RPMI8226 (cell line): ENCODE results near the gene ACTG1.

Experiments
- DNase-seq: peaks from one replicate; pipeline ENCODE4 v3.0.0-alpha.2; 2015

The ACTG1 gene

GRCh38 chr17:81515530-81516041 is 3.0 kb upstream of the ACTG1 start:
- DNase-seq = no peak

- DNase-seq = peak; percentile 79
Observed at GRCh38 chr17:81514739-81515529, 2.3 kb upstream of the ACTG1 start.

- no peak for DNase-seq
Observed at GRCh38 chr17:81514489-81514738, 1.8 kb upstream of the ACTG1 start.

GRCh38 chr17:81513753-81514488 is 1.3 kb upstream of the ACTG1 start:
- DNase-seq = peak; percentile 76

GRCh38 chr17:81513372-81513752 is 763 bp upstream of the ACTG1 start:
- DNase-seq = peak; percentile 73

- no peak for DNase-seq
Observed at GRCh38 chr17:81511804-81512561, 616 bp downstream of the ACTG1 start.

GRCh38 chr17:81511554-81511803 is 1.1 kb downstream of the ACTG1 start:
- no peak for DNase-seq

- no peak for DNase-seq
Observed at GRCh38 chr17:81510785-81511553, 1.6 kb downstream of the ACTG1 start.

- no peak for DNase-seq
Observed at GRCh38 chr17:81509972-81510784, 2.4 kb downstream of the ACTG1 start.

GRCh38 chr17:81509207-81509971 is 3.2 kb downstream of the ACTG1 start:
- DNase-seq = peak; percentile 48

GRCh38 chr17:81508639-81509206 is 3.9 kb downstream of the ACTG1 start:
- no peak for DNase-seq

GRCh38 chr17:81503619-81504018 is 9.0 kb downstream of the ACTG1 start:
- no peak for DNase-seq

- DNase-seq = no peak
Observed at GRCh38 chr17:81502471-81503017, 10.1 kb downstream of the ACTG1 start.

- DNase-seq = no peak
Observed at GRCh38 chr17:81500047-81500446, 12.6 kb downstream of the ACTG1 start.

- no peak for DNase-seq
Observed at GRCh38 chr17:81499601-81499970, 13.0 kb downstream of the ACTG1 start.

GRCh38 chr17:81498953-81499600 is 13.5 kb downstream of the ACTG1 start:
- no peak for DNase-seq

- DNase-seq = peak; percentile 56
Observed at GRCh38 chr17:81494626-81495377, 17.8 kb downstream of the ACTG1 start.

- DNase-seq = no peak
Observed at GRCh38 chr17:81493198-81494038, 19.2 kb downstream of the ACTG1 start.

- DNase-seq = no peak
Observed at GRCh38 chr17:81492706-81493105, 19.9 kb downstream of the ACTG1 start.
